ENCODE measurements around the gene MVB12B.

MVB12B gene

GRCh38 chr9:126334721-126335621, 8.3 kb downstream of the MVB12B start:
- no peak for DNase-seq

GRCh38 chr9:126335837-126336735, 9.5 kb downstream of the MVB12B start:
- DNase-seq: no peak

DNA sequence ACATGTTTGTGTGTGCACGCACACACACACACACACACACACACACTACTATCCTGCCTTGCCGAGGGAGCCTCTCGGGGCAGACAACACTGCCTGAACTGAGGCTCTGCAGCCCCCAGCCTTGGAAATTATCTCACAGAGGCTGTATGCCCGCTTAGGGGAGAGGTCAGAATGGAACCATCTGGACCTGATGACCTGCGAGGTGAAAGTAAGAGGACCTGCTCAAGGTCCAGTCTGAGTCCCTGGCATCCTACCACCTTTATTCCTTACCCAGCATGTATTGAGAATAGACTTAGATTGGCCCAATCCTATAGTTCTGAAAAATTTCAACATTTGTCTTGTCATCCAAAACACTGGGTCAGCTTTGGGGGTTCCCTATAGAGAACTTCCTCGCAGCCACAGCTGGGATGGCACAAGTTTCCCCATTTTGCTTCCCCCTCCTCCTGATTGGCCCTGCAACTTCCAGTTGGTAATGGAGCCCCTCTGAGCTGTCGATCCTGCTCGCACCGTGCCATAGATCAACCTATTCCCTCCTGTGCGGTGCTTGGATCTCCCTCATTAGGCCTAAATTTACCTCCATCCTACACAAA, 10.2 kb downstream of the MVB12B start:
- DNase-seq: no peak

GRCh38 chr9:126337729-126338372, 11.2 kb downstream of the MVB12B start:
- DNase-seq: no peak

- no peak for DNase-seq
Observed at GRCh38 chr9:126338945-126339344, 12.3 kb downstream of the MVB12B start.

GRCh38 chr9:126341426-126341825, 14.8 kb downstream of the MVB12B start:
- DNase-seq: no peak

DNA sequence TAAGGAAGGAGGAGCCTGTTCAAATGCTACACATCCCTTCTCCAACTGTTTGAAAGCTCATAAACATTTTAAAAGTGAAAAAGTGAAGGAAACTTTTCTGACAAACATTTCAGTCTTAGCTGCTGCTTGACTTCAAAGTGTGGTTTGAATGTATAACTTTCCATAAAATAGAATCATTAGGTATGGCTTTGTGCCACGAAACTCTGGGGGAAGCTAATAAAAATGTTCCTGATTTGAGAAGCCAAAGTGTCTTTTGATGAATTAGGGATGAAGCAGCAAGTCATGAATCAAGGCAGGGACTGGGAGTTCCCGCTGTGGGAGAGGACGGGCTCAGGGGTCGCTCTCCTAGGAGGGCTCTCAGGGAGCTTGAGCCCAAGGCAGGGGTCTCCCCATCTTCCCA, 15.3 kb downstream of the MVB12B start:
- no peak for DNase-seq

GRCh38 chr9:126342621-126343031, 16.0 kb downstream of the MVB12B start:
- DNase-seq: no peak

DNA sequence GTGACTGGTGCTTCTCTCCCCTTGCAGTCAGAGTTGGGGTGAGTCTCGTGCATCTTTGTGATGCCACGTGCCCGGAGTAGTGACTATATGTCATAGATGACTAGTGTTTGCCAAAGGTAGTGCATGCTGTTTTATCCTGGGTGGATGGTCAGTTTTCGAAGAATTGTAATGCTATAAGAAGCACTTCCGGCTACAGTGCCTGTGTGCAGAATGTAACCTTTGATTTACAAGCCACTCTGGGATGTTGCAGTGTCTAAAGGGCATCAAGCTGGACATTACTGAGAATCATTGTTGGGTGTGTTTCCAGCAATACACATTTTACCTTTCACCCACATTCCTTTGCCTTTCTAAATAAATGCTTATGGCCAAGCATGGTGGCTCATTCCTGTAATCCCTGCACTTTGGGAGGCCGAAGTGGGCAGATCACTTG, 16.7 kb downstream of the MVB12B start:
- DNase-seq: no peak

- no peak for DNase-seq
Observed at GRCh38 chr9:126346031-126346430, 19.4 kb downstream of the MVB12B start.

GRCh38 chr9:126347093-126347492, 20.5 kb downstream of the MVB12B start:
- DNase-seq: no peak

GRCh38 chr9:126347911-126348760, 21.5 kb downstream of the MVB12B start:
- peak; percentile 18 for DNase-seq

DNA sequence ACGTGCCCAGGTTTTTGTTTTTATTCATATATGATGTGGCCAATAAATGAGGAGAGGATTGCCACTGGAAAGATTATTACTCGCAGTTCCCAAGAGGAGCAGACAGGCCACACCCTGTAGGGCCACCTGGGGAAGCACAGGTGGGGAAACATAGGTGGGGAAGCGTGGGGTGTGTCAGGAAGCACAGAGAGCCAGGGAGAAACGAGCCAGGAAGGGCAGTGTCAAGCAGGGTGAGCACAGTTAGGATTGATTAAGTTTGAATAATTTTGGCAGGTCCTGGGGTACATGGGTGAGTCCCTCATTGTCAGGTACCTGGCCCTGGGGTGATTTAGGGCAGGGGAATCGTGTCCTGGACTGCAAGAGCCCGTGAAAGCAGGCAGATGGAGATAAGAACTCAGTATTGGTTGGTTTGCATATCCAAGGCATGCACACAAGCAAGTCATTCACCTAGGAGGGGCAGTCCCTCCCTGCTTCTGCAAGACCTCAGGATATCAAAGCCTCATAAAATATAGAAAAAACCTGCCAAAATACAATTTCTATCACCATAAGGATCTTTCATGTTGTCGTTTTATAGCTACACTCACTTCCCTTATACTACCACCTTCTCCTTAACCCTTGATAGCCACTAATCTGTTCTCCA, 22.4 kb downstream of the MVB12B start:
- peak; percentile 26 for DNase-seq

DNA sequence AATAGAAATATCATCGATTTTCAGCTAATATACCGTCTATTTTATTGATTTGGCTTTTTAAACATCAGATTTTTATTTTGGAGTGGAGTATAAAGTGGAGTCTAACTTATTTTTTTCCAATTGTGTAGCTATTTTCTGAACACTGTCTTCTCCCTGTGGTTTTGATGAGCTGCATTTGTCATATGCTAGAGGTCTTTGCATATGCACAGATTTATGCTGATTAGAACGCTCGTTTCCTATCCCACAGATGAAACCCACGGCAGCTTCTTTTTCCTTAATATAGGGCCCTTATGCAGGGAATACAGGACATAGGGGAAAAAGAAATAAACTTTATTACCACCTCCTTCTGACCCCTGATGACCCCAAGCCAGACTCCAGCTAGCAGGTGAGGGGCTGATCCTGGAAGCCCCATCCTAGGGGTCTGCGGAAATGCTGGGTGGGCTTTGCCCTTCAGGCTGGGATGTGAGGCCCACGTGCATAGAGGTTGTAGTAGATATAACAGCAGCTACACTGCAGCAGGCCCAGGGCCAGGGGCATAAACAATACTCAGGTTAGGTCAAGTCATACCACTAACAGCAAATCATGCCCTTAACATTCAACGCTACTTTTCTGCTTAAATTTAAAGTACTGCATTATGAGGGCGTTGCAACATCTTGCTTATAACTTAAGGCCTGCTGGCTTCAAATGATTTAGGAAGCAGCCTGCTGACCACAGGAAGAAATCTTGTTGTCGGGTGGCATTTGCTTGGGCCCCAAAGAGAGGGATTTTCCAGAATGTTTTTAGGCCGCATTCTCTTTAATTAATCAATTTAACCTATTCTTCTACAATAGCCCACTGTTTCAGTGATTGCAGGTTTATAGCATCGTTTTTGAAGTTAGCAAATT, 28.5 kb downstream of the MVB12B start:
- no peak for DNase-seq

DNA sequence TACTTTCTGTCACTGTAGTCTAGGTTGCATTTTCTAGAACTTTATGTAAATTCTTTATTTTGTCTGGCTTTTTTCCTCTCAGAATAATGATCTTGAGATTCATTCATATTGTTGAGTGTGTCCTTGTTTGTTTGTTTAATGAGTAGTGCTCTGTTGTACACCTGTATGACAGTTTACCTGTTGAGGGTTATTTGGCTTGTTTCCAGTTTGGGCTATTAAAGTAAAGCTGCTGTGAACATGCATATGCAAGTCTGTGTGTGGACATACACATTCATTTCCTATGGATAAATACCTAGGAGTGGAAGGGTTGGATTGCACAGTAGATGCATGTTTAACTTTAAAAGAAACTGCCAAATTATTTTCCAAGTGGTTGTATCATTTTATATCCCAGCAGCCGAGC, 30.4 kb downstream of the MVB12B start:
- no peak for DNase-seq

DNA sequence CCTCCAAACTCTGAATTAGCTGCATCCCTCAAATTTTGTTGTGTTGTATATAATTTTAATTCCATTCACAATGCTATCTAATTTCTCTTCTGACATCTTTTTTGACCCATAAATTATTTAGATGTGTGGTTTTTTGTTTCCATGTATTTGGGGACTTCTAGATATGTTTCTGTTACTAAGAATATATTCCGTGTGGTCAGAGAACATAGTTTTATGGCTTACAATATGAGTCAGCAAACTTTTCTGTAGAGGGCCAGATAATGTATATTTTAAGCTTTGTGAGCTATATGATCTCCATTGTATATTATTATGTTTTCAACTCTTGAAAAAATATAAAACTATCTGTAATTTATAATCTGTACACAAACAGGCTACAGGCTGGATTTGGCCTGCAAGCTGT, 33.4 kb downstream of the MVB12B start:
- DNase-seq: no peak

- DNase-seq: no peak
Observed at GRCh38 chr9:126361810-126362238, 35.2 kb downstream of the MVB12B start.

GRCh38 chr9:126363250-126363649, 36.6 kb downstream of the MVB12B start:
- DNase-seq: no peak

- DNase-seq: no peak
Observed at GRCh38 chr9:126363847-126364671, 37.4 kb downstream of the MVB12B start.
